ENCODE results near the gene RNF180. TPM values are rescaled to one million over a fixed set of nuclear protein-coding genes. Genes with fewer than 3 reads are reported as not detected.

The RNF180 gene
- 10 to 100 TPM in 3 of 5 donors, 1 to 10 TPM in 2; 3.5 to 15.4 (median 10.4) TPM for total RNA-seq
- polyA plus RNA-seq: 1 to 10 TPM; 1.2 to 2.4 (median 2.2) TPM
- long read RNA-seq, donor 1: 0 reads
- long read RNA-seq, donor 2: 0 reads
- long read RNA-seq, donor 3: 0 reads
- long read RNA-seq, donor 4: 0 reads
- long read RNA-seq, donor 5, full-length matches to known transcripts: 1 of 1 reads
- long read RNA-seq, donor 5, partial matches to known transcripts: 0 of 1 reads
- long read RNA-seq, donor 5, other reads (novel, unspliced or antisense): 0 of 1 reads
- long read RNA-seq, donor 6, full-length matches to known transcripts: 2 of 2 reads
- long read RNA-seq, donor 6, partial matches to known transcripts: 0 of 2 reads
- long read RNA-seq, donor 6, other reads (novel, unspliced or antisense): 0 of 2 reads
- long read RNA-seq, donor 7: 0 reads
- long read RNA-seq, donor 8: 0 reads
- long read RNA-seq, donor 9: 0 reads
- long read RNA-seq, donor 10: 0 reads

- peaks cover 0 to 14% (median 0%) of the 10 kb centered on the region in 3 donors for H3K27me3 ChIP-seq
- H3K4me3 ChIP-seq: peak within 1 kb of the TSS; percentile 64 to 83 (median 72)
- peak within 1 kb of the TSS; percentile 64 to 89 (median 74) for H3K27ac ChIP-seq
- peaks cover 0 to 17% (median 8%) of the 10 kb centered on the region in 4 donors for H3K4me1 ChIP-seq
- intact Hi-C loops (cut with DNase I; ENCODE audit: low total_unique reads): no loop called here
- TF ChIP-seq POLR2A (IDR thresholded peaks at IDR 0.05): no peak
- TF ChIP-seq, protein P1, sequence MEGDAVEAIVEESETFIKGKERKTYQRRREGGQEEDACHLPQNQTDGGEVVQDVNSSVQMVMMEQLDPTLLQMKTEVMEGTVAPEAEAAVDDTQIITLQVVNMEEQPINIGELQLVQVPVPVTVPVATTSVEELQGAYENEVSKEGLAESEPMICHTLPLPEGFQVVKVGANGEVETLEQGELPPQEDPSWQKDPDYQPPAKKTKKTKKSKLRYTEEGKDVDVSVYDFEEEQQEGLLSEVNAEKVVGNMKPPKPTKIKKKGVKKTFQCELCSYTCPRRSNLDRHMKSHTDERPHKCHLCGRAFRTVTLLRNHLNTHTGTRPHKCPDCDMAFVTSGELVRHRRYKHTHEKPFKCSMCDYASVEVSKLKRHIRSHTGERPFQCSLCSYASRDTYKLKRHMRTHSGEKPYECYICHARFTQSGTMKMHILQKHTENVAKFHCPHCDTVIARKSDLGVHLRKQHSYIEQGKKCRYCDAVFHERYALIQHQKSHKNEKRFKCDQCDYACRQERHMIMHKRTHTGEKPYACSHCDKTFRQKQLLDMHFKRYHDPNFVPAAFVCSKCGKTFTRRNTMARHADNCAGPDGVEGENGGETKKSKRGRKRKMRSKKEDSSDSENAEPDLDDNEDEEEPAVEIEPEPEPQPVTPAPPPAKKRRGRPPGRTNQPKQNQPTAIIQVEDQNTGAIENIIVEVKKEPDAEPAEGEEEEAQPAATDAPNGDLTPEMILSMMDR (IDR thresholded peaks at IDR 0.05): no peak
- peak in 2 of 3 donors; percentile 4 to 40 for TF ChIP-seq POLR2AphosphoS5 (IDR thresholded peaks at IDR 0.05)
- no peak for TF ChIP-seq EP300 (IDR thresholded peaks at IDR 0.05)
- 0 to 3% (median 2%) methylated on average over 43 to 88 of the region's 88 CpGs for WGBS, 5 donors
- H3K36me3 ChIP-seq: no peaks in the 10 kb centered on the region
- peak; percentile 59 to 83 for DNase-seq
- no peaks in the 10 kb centered on the region for H3K9me3 ChIP-seq
These were observed at the start of gene RNF180 for GRCh38 chr5:64165500-64166200. Gene RNF180 (plus strand): TSS chr5:64165843. CDS start chr5:64200808, 34,965 bp downstream.

GRCh38 chr5:64125521-64125920, 40.1 kb upstream of the RNF180 start:
- Histone ChIP-seq H3K9me3 (no peaks in the 10 kb centered on the region), H3K36me3 (no peaks in the 10 kb centered on the region), H3K27ac (no peak overlapping the region), H3K27me3 (no peaks in the 10 kb centered on the region), H3K4me3 (no peak overlapping the region), H3K4me1 (no peaks in the 10 kb centered on the region)
- TF ChIP-seq EP300 (IDR thresholded peaks at IDR 0.05) (no peak), POLR2AphosphoS5 (IDR thresholded peaks at IDR 0.05) (no peak), POLR2A (IDR thresholded peaks at IDR 0.05) (no peak)
- TF ChIP-seq, protein P1 (IDR thresholded peaks at IDR 0.05): no peak
- intact Hi-C loops (cut with DNase I; ENCODE audit: low total_unique reads): no loop called here
- WGBS, 5 donors: 10 to 31% (median 20%) methylated on average over 1 of the region's 1 CpG
- DNase-seq: no peak

DNA sequence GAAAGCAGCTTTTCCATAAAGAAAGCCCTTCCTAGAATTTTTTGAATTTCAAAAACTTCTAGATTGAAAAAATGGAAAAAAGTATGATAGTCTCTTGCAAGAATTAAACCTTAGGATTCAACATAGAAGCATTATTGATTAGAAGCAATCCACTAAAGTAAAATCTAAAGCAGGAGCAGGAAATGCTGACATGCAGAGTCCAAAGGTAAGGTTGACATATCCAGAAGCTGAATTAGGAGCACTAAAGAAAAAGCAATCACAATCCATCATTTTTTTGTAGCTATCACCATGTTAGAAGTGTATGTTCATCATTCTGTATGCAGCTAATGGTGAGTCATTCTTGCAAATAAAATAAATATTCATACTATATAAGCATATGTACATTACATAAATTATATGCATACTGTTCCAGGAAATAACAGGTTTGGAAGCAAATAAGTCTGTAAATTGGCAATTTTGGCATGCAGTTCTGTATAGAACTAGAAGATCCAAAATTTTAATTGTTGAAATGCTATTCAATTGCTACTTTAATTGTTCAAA, 39.4 kb upstream of the RNF180 start:
- no peaks in the 10 kb centered on the region for H3K27me3 ChIP-seq

GRCh38 chr5:64140018-64140417, 25.6 kb upstream of the RNF180 start:
- intact Hi-C loops (cut with DNase I; ENCODE audit: low total_unique reads): no loop called here
- H3K4me1 ChIP-seq: peaks cover 0 to 12% (median 6%) of the 10 kb centered on the region in 4 donors
- TF ChIP-seq, protein P1 (IDR thresholded peaks at IDR 0.05): no peak
- TF ChIP-seq POLR2AphosphoS5 (IDR thresholded peaks at IDR 0.05): no peak
- TF ChIP-seq EP300 (IDR thresholded peaks at IDR 0.05): no peak
- TF ChIP-seq POLR2A (IDR thresholded peaks at IDR 0.05): no peak
- no peaks in the 10 kb centered on the region for H3K27me3 ChIP-seq
- no peaks in the 10 kb centered on the region for H3K36me3 ChIP-seq
- WGBS, 5 donors: 78 to 83% (median 82%) methylated on average over 3 of the region's 3 CpGs
- no peak overlapping the region for H3K4me3 ChIP-seq
- no peaks in the 10 kb centered on the region for H3K9me3 ChIP-seq
- no peak overlapping the region for H3K27ac ChIP-seq
- DNase-seq: no peak

More for the DNA sequence above, 39.4 kb upstream of the RNF180 start:
- H3K36me3 ChIP-seq: no peaks in the 10 kb centered on the region
- H3K4me1 ChIP-seq: no peaks in the 10 kb centered on the region
- no peaks in the 10 kb centered on the region for H3K9me3 ChIP-seq
- no peak for DNase-seq
- TF ChIP-seq POLR2A (IDR thresholded peaks at IDR 0.05): no peak
- no peak for TF ChIP-seq POLR2AphosphoS5 (IDR thresholded peaks at IDR 0.05)
- no peak for TF ChIP-seq EP300 (IDR thresholded peaks at IDR 0.05)
- TF ChIP-seq, protein P1 (IDR thresholded peaks at IDR 0.05): no peak
- intact Hi-C loops (cut with DNase I; ENCODE audit: low total_unique reads): no loop called here
- no peak overlapping the region for H3K4me3 ChIP-seq
- H3K27ac ChIP-seq: no peak overlapping the region
